ENCODE data around the gene CEACAM4.
A peak's percentile ranks its signal among the peaks of the same experiment; 100 is the strongest.
"Not testable (repeated sequence)": the region's sequence is repeated elsewhere in the genome, so short reads cannot be mapped to it uniquely, and the experiment has no call there.

The CEACAM4 gene

GRCh38 chr19:41582577-41583182 lies 44.2 kb downstream of the CEACAM4 start:
- DNase-seq, result not testable (repeated sequence)

- DNase-seq, result not testable (repeated sequence)
Measured at GRCh38 chr19:41581068-41581467, 45.8 kb downstream of the CEACAM4 start.

GRCh38 chr19:41578886-41579285 lies 48.0 kb downstream of the CEACAM4 start:
- no peak for DNase-seq

- DNase-seq, result no peak
Measured at GRCh38 chr19:41577833-41578232, 49.0 kb downstream of the CEACAM4 start.

GRCh38 chr19:41577144-41577830 lies 49.6 kb downstream of the CEACAM4 start:
- DNase-seq, result no peak

- no peak for DNase-seq
Measured at GRCh38 chr19:41575998-41576397, 50.9 kb downstream of the CEACAM4 start, which contains the start of gene CEACAM21. Gene CEACAM21, plus strand, starts transcription at chr19:41576166. Its CDS starts 109 bp downstream, at chr19:41576275.

GRCh38 chr19:41570639-41571112 lies 56.2 kb downstream of the CEACAM4 start:
- peak; percentile 88 for DNase-seq

GRCh38 chr19:41570179-41570578 lies 56.7 kb downstream of the CEACAM4 start:
- no peak for DNase-seq

- DNase-seq, result no peak
Measured at GRCh38 chr19:41569481-41570150, 57.3 kb downstream of the CEACAM4 start.

All from islet precursor cell (in vitro differentiated cells).